NCI-H2227 (cell line): Measurements from ENCODE around the gene PAPPA.

Source experiments
- DNase-seq: peaks from one replicate; lab custom pipeline; 2025; ENCODE audit not compliant: unreplicated experiment; lab: John Stamatoyannopoulos, UW

Gene PAPPA

GRCh38 chr9:116271340-116271739, 117.7 kb downstream of the PAPPA start:
- DNase-seq: no peak

- DNase-seq: no peak
Observed at GRCh38 chr9:116271991-116272390, 118.4 kb downstream of the PAPPA start.

GRCh38 chr9:116274293-116274692, 120.7 kb downstream of the PAPPA start:
- DNase-seq: no peak

GRCh38 chr9:116275418-116276195, 122.0 kb downstream of the PAPPA start:
- no peak for DNase-seq

- DNase-seq: no peak
Observed at GRCh38 chr9:116276196-116276493, 122.6 kb downstream of the PAPPA start.

- no peak for DNase-seq
Observed at GRCh38 chr9:116276651-116277121, 123.1 kb downstream of the PAPPA start.

- DNase-seq: no peak
Observed at GRCh38 chr9:116278326-116278725, 124.7 kb downstream of the PAPPA start.

- no peak for DNase-seq
Observed at GRCh38 chr9:116279230-116279629, 125.6 kb downstream of the PAPPA start.

GRCh38 chr9:116280529-116280928, 126.9 kb downstream of the PAPPA start:
- DNase-seq: no peak

- no peak for DNase-seq
Observed at GRCh38 chr9:116282597-116282996, 129.0 kb downstream of the PAPPA start.

- no peak for DNase-seq
Observed at GRCh38 chr9:116284518-116284917, 130.9 kb downstream of the PAPPA start.

GRCh38 chr9:116285320-116285719, 131.7 kb downstream of the PAPPA start:
- no peak for DNase-seq

- DNase-seq: peak; percentile 85
Observed at GRCh38 chr9:116286297-116286696, 132.7 kb downstream of the PAPPA start.

GRCh38 chr9:116287721-116288120, 134.1 kb downstream of the PAPPA start:
- no peak for DNase-seq

- no peak for DNase-seq
Observed at GRCh38 chr9:116288658-116289057, 135.1 kb downstream of the PAPPA start.

GRCh38 chr9:116297346-116297745, 143.8 kb downstream of the PAPPA start:
- no peak for DNase-seq

- no peak for DNase-seq
Observed at GRCh38 chr9:116298249-116298648, 144.7 kb downstream of the PAPPA start.

GRCh38 chr9:116298878-116299391, 145.3 kb downstream of the PAPPA start:
- DNase-seq: no peak

- no peak for DNase-seq
Observed at GRCh38 chr9:116300360-116300870, 146.8 kb downstream of the PAPPA start.

- DNase-seq: no peak
Observed at GRCh38 chr9:116303270-116303669, 149.7 kb downstream of the PAPPA start.

- no peak for DNase-seq
Observed at GRCh38 chr9:116303886-116304538, 150.4 kb downstream of the PAPPA start.

- DNase-seq: no peak
Observed at GRCh38 chr9:116304761-116305160, 151.2 kb downstream of the PAPPA start.
